IPS-NIHi11 (cell line): Measurements from ENCODE around the gene WDR43.
"Not testable (repeated sequence)": the region's sequence is repeated elsewhere in the genome, so short reads cannot be mapped to it uniquely, and the experiment has no call there.

Experiments
- DNase-seq: peaks from one replicate; pipeline ENCODE4 v3.0.0; 2012; ENCODE audit warnings: mixed read lengths, low spot score

The WDR43 gene

GRCh38 chr2:28970464-28971160 lies 76.1 kb downstream of the WDR43 start:
- no peak for DNase-seq

GRCh38 chr2:28972778-28973335 lies 78.4 kb downstream of the WDR43 start:
- DNase-seq = no peak

- no peak for DNase-seq
Measured at GRCh38 chr2:28974252-28974651, 79.8 kb downstream of the WDR43 start.

GRCh38 chr2:28975671-28976070 lies 81.2 kb downstream of the WDR43 start:
- no peak for DNase-seq

- DNase-seq = no peak
Measured at GRCh38 chr2:28976584-28976983, 82.1 kb downstream of the WDR43 start.

- DNase-seq = no peak
Measured at GRCh38 chr2:28977176-28977875, 82.9 kb downstream of the WDR43 start.

- DNase-seq = not testable (repeated sequence)
Measured at GRCh38 chr2:28978001-28978400, 83.5 kb downstream of the WDR43 start.

GRCh38 chr2:28978606-28979005 lies 84.1 kb downstream of the WDR43 start:
- DNase-seq = no peak

- no peak for DNase-seq
Measured at GRCh38 chr2:28979041-28979440, 84.6 kb downstream of the WDR43 start.

- no peak for DNase-seq
Measured at GRCh38 chr2:28979576-28980366, 85.3 kb downstream of the WDR43 start.

GRCh38 chr2:28980368-28981015 lies 86.0 kb downstream of the WDR43 start:
- no peak for DNase-seq

- no peak for DNase-seq
Measured at GRCh38 chr2:28981016-28981441, 86.6 kb downstream of the WDR43 start, which contains the start of gene TOGARAM2. TSS of gene TOGARAM2 (plus strand) at chr2:28981298. CDS start at chr2:28994835, 13,537 bp downstream.

- DNase-seq = no peak
Measured at GRCh38 chr2:28981620-28982376, 87.3 kb downstream of the WDR43 start.

- DNase-seq = no peak
Measured at GRCh38 chr2:28982381-28982950, 88.0 kb downstream of the WDR43 start.

GRCh38 chr2:28986429-28986828 lies 92.0 kb downstream of the WDR43 start:
- DNase-seq = no peak

- no peak for DNase-seq
Measured at GRCh38 chr2:28989973-28990372, 95.5 kb downstream of the WDR43 start.

- DNase-seq = no peak
Measured at GRCh38 chr2:28990445-28990844, 96.0 kb downstream of the WDR43 start.

GRCh38 chr2:28991021-28991420 lies 96.6 kb downstream of the WDR43 start:
- DNase-seq = no peak

- no peak for DNase-seq
Measured at GRCh38 chr2:28991460-28991859, 97.0 kb downstream of the WDR43 start.

GRCh38 chr2:28993206-28993960 lies 98.9 kb downstream of the WDR43 start:
- DNase-seq = no peak
